ENCODE measurements around the gene GABPA. TPM values are rescaled to one million over a fixed set of nuclear protein-coding genes. Genes with fewer than 3 reads are reported as not detected.

Gene GABPA
- total RNA-seq, 1 donor from 2014 or later, result 15.8 TPM

DNA sequence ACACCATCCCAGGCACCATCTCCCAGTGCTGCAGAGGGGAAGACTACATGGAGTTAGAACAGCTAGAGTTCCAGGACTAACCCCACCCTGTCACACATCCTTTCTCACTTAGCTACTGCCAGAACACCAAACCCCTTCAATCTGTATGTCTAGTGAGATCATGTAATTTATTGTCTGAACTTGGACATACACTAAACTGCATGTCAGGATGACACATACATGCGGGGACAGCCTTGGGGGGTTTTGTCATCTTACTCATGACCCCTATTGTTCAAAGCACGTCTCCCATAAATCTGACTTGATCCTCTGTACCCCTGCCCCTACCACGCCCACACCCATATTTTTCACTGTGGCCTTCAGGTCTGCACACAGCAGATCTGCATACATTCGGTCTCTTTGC, 71.3 kb downstream of the GABPA start:
- FAIRE-seq (peak; percentile 7), DNase-seq (ENCODE audit: low read depth) (peak; percentile 64)
- no peak for TF ChIP-seq CTCF (IDR thresholded peaks at IDR 0.05; ENCODE audit: insufficient read depth, low read length, severe bottlenecking)
- no peak overlapping the region for H3K4me3 ChIP-seq (ENCODE audit: low read depth, low read length)
- H3K36me3 ChIP-seq (ENCODE audit: control insufficient read depth, insufficient read depth, low read length), result no peaks in the 10 kb centered on the region
- no peaks in the 10 kb centered on the region for H3K27me3 ChIP-seq (ENCODE audit: control insufficient read depth, insufficient read depth, low read length)

GRCh38 chr21:25807191-25807590, 72.4 kb downstream of the GABPA start:
- no peak for FAIRE-seq
- no peak for DNase-seq (ENCODE audit: low read depth)
- Histone ChIP-seq H3K27me3 (ENCODE audit: control insufficient read depth, insufficient read depth, low read length) (no peaks in the 10 kb centered on the region), H3K4me3 (ENCODE audit: low read depth, low read length) (no peak overlapping the region), H3K36me3 (ENCODE audit: control insufficient read depth, insufficient read depth, low read length) (no peaks in the 10 kb centered on the region)
- TF ChIP-seq CTCF (IDR thresholded peaks at IDR 0.05; ENCODE audit: insufficient read depth, low read length, severe bottlenecking), result no peak

DNA sequence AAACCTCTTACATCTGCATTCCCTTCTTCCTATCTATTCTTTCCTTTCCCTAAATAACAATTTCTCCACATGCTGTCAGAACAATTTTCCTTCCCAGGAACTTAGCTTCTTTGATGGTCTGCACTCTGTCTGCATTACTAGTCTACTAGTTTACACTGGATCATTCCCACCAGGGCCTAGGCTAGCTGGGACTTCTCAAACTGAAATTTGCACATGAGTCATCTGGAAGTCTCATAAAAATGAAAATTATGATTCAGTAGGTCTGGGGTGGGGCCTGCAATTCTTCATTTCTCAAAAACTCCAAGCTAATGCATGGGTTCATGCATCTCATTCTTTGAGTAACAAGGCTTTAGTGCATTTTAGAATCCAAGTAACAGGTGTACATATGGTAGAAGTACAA, 74.2 kb downstream of the GABPA start:
- H3K4me3 ChIP-seq (ENCODE audit: low read depth, low read length), result no peak overlapping the region
- FAIRE-seq (no peak), DNase-seq (ENCODE audit: low read depth) (peak; percentile 70)
- H3K27me3 ChIP-seq (ENCODE audit: control insufficient read depth, insufficient read depth, low read length), result no peaks in the 10 kb centered on the region
- no peaks in the 10 kb centered on the region for H3K36me3 ChIP-seq (ENCODE audit: control insufficient read depth, insufficient read depth, low read length)
- no peak for TF ChIP-seq CTCF (IDR thresholded peaks at IDR 0.05; ENCODE audit: insufficient read depth, low read length, severe bottlenecking)

GRCh38 chr21:25811186-25811585, 76.4 kb downstream of the GABPA start:
- Histone ChIP-seq H3K4me3 (ENCODE audit: low read depth, low read length) (no peak overlapping the region), H3K36me3 (ENCODE audit: control insufficient read depth, insufficient read depth, low read length) (no peaks in the 10 kb centered on the region), H3K27me3 (ENCODE audit: control insufficient read depth, insufficient read depth, low read length) (no peaks in the 10 kb centered on the region)
- DNase-seq (ENCODE audit: low read depth), result no peak
- TF ChIP-seq CTCF (IDR thresholded peaks at IDR 0.05; ENCODE audit: insufficient read depth, low read length, severe bottlenecking), result no peak
- FAIRE-seq, result no peak

- H3K36me3 ChIP-seq (ENCODE audit: control insufficient read depth, insufficient read depth, low read length), result no peaks in the 10 kb centered on the region
- H3K27me3 ChIP-seq (ENCODE audit: control insufficient read depth, insufficient read depth, low read length), result no peaks in the 10 kb centered on the region
- H3K4me3 ChIP-seq (ENCODE audit: low read depth, low read length), result no peak overlapping the region
- DNase-seq (ENCODE audit: low read depth) (peak; percentile 32), FAIRE-seq (no peak)
- TF ChIP-seq CTCF (IDR thresholded peaks at IDR 0.05; ENCODE audit: insufficient read depth, low read length, severe bottlenecking), result no peak
Observed at GRCh38 chr21:25813917-25814316, 79.1 kb downstream of the GABPA start.

DNA sequence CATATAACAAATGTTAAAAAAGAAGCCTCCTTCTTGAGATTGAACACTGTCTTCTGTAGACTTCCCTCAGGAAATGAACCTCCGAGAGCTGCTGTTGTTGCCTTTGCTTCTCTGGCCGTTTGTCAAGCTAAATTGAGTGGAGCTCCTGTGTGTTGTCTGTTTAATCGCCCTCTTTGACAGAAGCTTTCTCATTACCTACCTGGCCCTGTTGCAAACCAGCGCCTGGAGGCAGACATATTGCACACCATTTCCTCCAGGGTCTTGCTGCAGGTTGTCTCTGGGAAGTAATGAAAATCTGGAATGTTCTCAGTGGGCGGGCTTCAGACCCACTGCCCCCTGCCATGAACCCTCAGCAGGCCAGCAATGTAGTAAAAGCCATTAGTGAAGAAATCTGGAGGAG, 83.3 kb downstream of the GABPA start:
- no peak overlapping the region for H3K4me3 ChIP-seq (ENCODE audit: low read depth, low read length)
- TF ChIP-seq CTCF (IDR thresholded peaks at IDR 0.05; ENCODE audit: insufficient read depth, low read length, severe bottlenecking), result no peak
- H3K36me3 ChIP-seq (ENCODE audit: control insufficient read depth, insufficient read depth, low read length), result no peaks in the 10 kb centered on the region
- no peaks in the 10 kb centered on the region for H3K27me3 ChIP-seq (ENCODE audit: control insufficient read depth, insufficient read depth, low read length)
- DNase-seq (ENCODE audit: low read depth) (no peak), FAIRE-seq (no peak)
